Tibial nerve (tissue), 4 donors: ENCODE measurements around the gene NNMT. TPM values are rescaled to one million over a fixed set of nuclear protein-coding genes. Genes with fewer than 3 reads are reported as not detected.
A peak's percentile ranks its signal among the peaks of the same experiment; 100 is the strongest.
"Not testable (repeated sequence)": the region's sequence is repeated elsewhere in the genome, so short reads cannot be mapped to it uniquely, and the experiment has no call there.

Experiments used
- DNase-seq, 2 donors: peaks; one replicate each; pipeline ENCODE4 v3.0.0-alpha.2; 2019; ENCODE audit warnings: low spot score in 2 of 2
- H3K27ac ChIP-seq, 4 donors: fragments of 200-600 bp; sonication (generic) in 3 of 4; one replicate each; pipeline ENCODE4 v1.5.1; 2017 to 2019; ENCODE audit warnings: mild to moderate bottlenecking in 1 of 4
- H3K27me3 ChIP-seq, 2 donors: fragments of 200-600 bp; sonication (generic) in 1 of 2; one replicate each; pipeline versions ENCODE4 v1.5.1 to v1.6.0; 2017 to 2019
- H3K36me3 ChIP-seq, 3 donors: fragments of 200-600 bp; sonication (generic); one replicate each; pipeline ENCODE4 v1.5.1; 2018 to 2019
- H3K4me1 ChIP-seq, 4 donors: fragments of 200-600 bp; sonication (generic) in 3 of 4; one replicate each; pipeline ENCODE4 v1.5.1; 2017 to 2019
- H3K4me3 ChIP-seq, 4 donors: fragments of 200-600 bp; sonication (generic) in 3 of 4; one replicate each; pipeline ENCODE4 v1.5.1; 2017 to 2019; ENCODE audit warnings: mild to moderate bottlenecking in 1 of 4, moderate library complexity in 1 of 4
- H3K9me3 ChIP-seq, 4 donors: fragments of 200-600 bp; sonication (generic) in 3 of 4; one replicate each; pipeline ENCODE4 v1.5.1; 2017 to 2019
- CTCF ChIP-seq, 5 experiments: fragments of 200-600 bp in 3 of 5; fragments of 450-650 bp in 2 of 5; sonication (generic) in 3 of 5; IDR thresholded peaks; one replicate each; pipeline ENCODE4 v1.5.1; 2016 to 2019; ENCODE audit warnings: antibody characterized with exemption in 5 of 5, mild to moderate bottlenecking in 3 of 5, moderate library complexity in 2 of 5
- EP300 ChIP-seq, 2 donors: sonication (generic); formaldehyde crosslinking; IDR thresholded peaks; one replicate each; pipeline ENCODE4 v1.6.1; 2017; ENCODE audit warnings: antibody characterized with exemption in 2 of 2, mild to moderate bottlenecking in 1 of 2
- POLR2A ChIP-seq, 2 donors: fragments of 450-650 bp; IDR thresholded peaks; one replicate each; pipeline ENCODE4 v1.6.1; 2017; ENCODE audit warnings: antibody characterized with exemption in 2 of 2, mild to moderate bottlenecking in 2 of 2, moderate library complexity in 2 of 2
- WGBS, 2 donors: methylation state at CpG; one replicate each; pipeline ENCODE4 v1.1.5; 2018; 5-methylcytosine and 5-hydroxymethylcytosine counted together
- total RNA-seq, 4 donors: library from RNA; depleted of rRNA; stranded (reverse); fragments of >200 nt; gene quantifications; one replicate each; pipeline ENCODE4 v1.1.0, GENCODE V29; 2016

The NNMT gene
- total RNA-seq, 4 donors from 2014 or later = 520 to 1,803 (median 896) TPM

- TF ChIP-seq CTCF (IDR thresholded peaks at IDR 0.05) (no peak), EP300 (IDR thresholded peaks at IDR 0.05) (no peak), POLR2A (IDR thresholded peaks at IDR 0.05) (no peak)
- 88 to 95% methylated on average over 2 of the region's 2 CpGs for WGBS, 2 donors
- Histone ChIP-seq H3K9me3 (peaks cover 0 to 14% (median 4%) of the 10 kb centered on the region in 4 donors), H3K4me1 (no peaks in the 10 kb centered on the region), H3K27ac (no peak overlapping the region), H3K36me3 (no peaks in the 10 kb centered on the region), H3K27me3 (no peaks in the 10 kb centered on the region), H3K4me3 (no peak overlapping the region)
- no peak for DNase-seq
These were observed 30.6 kb downstream of the NNMT start for GRCh38 chr11:114326776-114327175.

DNA sequence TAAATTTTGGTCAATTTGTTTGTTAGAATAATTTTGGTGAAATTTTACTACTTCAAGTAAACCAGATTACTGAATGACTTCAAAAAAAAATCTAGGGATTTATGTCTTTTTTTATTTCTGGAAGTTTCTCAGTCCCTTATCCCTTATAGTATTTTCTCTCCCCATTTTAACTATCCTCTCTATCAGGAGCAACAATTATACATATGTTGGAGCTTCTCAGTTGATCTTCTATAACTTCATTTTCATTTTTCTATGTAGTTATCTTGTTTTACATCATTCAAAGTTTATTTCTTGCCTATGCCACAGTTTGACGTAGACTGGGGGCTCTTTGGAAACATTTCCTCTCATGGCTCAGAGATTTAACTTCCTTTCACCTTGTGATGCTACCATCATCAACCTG lies 34.2 kb downstream of the NNMT start:
- no peaks in the 10 kb centered on the region for H3K4me1 ChIP-seq
- H3K27me3 ChIP-seq = no peaks in the 10 kb centered on the region
- DNase-seq = no peak
- TF ChIP-seq POLR2A (IDR thresholded peaks at IDR 0.05) (no peak), CTCF (IDR thresholded peaks at IDR 0.05) (no peak), EP300 (IDR thresholded peaks at IDR 0.05) (no peak)
- H3K27ac ChIP-seq = no peak overlapping the region
- 76 to 84% methylated on average over 1 of the region's 1 CpG for WGBS, 2 donors
- H3K4me3 ChIP-seq = no peak overlapping the region
- H3K9me3 ChIP-seq = peaks cover 0 to 14% (median 4%) of the 10 kb centered on the region in 4 donors
- no peaks in the 10 kb centered on the region for H3K36me3 ChIP-seq

DNA sequence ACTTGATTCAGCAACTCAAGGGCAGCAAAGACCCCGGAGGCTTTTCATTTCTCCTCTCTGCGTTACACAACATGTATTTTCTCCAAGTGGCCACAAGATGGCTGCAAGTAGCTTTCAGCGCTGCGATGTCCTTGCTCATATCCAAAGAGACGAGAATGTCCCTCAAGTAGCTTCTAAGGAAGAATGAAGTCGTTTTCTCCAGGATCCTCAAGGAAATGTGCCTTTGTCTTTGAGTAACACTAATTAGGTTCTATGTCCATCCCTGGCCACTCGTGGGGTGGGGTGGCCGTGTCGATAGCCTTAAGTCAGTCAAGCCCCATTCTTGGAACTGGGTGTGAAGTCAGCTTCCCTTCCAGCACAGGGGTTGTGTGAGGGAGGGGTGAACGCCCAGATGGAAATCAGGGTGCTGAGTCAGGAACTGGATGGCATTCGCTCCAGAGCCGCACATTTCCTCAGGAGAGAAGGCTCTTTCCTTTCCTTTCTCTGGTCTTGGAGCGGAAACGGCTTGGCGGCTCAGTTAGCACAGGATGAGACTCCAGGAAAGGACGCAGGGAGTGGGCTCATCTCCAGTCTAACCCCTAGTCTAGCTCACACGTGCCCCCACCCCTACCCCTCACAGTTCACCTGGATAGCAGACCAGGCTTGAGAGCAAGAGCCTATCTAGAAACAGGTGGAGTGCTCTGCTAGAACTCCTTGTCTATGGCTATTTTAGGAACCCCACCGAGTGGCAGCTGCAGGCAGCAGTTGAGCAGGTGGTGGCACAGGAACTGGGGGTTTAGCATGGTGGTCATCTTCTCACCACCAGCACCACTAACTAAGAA lies 44.3 kb downstream of the NNMT start:
- H3K4me3 ChIP-seq = peak overlapping the region in 1 of 4 donors; percentile 21
- DNase-seq = peak; percentile 19 to 50

DNA sequence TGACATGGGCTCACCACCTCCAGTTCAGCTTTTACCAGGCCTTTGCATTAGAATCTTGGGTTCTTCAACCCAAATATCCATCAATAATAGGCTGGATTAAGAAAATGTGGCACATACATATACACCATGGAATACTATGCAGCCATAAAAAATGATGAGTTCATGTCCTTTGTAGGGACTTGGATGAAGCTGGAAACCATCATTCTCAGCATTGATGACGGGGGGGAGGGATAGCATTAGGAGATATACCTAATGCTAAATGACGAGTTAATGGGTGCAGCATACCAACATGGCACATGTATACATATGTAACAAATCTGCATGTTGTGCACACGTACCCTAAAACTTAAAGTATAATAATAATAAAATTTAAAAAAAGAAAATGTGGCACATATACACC lies 45.5 kb downstream of the NNMT start:
- not testable (repeated sequence) for DNase-seq, H3K36me3 ChIP-seq, H3K9me3 ChIP-seq, H3K4me3 ChIP-seq, H3K27ac ChIP-seq, H3K27me3 ChIP-seq
- WGBS, 2 donors = 90 to 94% methylated on average over 3 of the region's 3 CpGs
- H3K4me1 ChIP-seq = peaks cover 0 to 15% (median 0%) of the 10 kb centered on the region in 4 donors

More for the DNA sequence above, 44.3 kb downstream of the NNMT start:
- TF ChIP-seq CTCF (IDR thresholded peaks at IDR 0.05) (peak; percentile 63 to 85 (median 79)), POLR2A (IDR thresholded peaks at IDR 0.05) (no peak), EP300 (IDR thresholded peaks at IDR 0.05) (peak in 1 of 2 donors; percentile 32)
- H3K27me3 ChIP-seq = no peaks in the 10 kb centered on the region
- 26 to 32% methylated on average over 17 to 18 of the region's 18 CpGs for WGBS, 2 donors
- no peaks in the 10 kb centered on the region for H3K9me3 ChIP-seq
- H3K27ac ChIP-seq = peak overlapping the region in 2 of 4 donors; percentile 19 to 68
- H3K36me3 ChIP-seq = no peaks in the 10 kb centered on the region
- peaks cover 0 to 10% (median 0%) of the 10 kb centered on the region in 4 donors for H3K4me1 ChIP-seq

GRCh38 chr11:114342476-114342875 lies 46.3 kb downstream of the NNMT start:
- WGBS, 2 donors = 90 to 92% methylated on average over 2 of the region's 2 CpGs
- Histone ChIP-seq H3K9me3 (no peaks in the 10 kb centered on the region), H3K27me3 (no peaks in the 10 kb centered on the region), H3K4me3 (no peak overlapping the region), H3K36me3 (no peaks in the 10 kb centered on the region), H3K27ac (no peak overlapping the region), H3K4me1 (peaks cover 0 to 15% (median 0%) of the 10 kb centered on the region in 4 donors)
- TF ChIP-seq CTCF (IDR thresholded peaks at IDR 0.05) (no peak), EP300 (IDR thresholded peaks at IDR 0.05) (no peak), POLR2A (IDR thresholded peaks at IDR 0.05) (no peak)
- no peak for DNase-seq
